IPS DF 19.7 (cell line): ENCODE measurements around the gene PIAS2.

Source experiments
- DNase-seq: peaks from one replicate; pipeline ENCODE4 v3.0.0-alpha.2; 2013; ENCODE audit warnings: low read depth, low spot score

Gene PIAS2

GRCh38 chr18:46764586-46764985, 152.7 kb downstream of the PIAS2 start:
- DNase-seq, result no peak

GRCh38 chr18:46761059-46761769, 156.1 kb downstream of the PIAS2 start:
- DNase-seq, result no peak

- DNase-seq, result no peak
Measured at GRCh38 chr18:46759890-46760289, 157.4 kb downstream of the PIAS2 start.

GRCh38 chr18:46756559-46757201, 160.6 kb downstream of the PIAS2 start, which contains the start of gene ST8SIA5:
Gene ST8SIA5, minus strand, starts transcription at chr18:46757053. Its CDS starts 545 bp downstream, at chr18:46756508.
- DNase-seq, result no peak

- no peak for DNase-seq
Measured at GRCh38 chr18:46756025-46756558, 161.2 kb downstream of the PIAS2 start.

GRCh38 chr18:46755315-46756024, 161.8 kb downstream of the PIAS2 start:
- no peak for DNase-seq

- no peak for DNase-seq
Measured at GRCh38 chr18:46754661-46755292, 162.5 kb downstream of the PIAS2 start.

- no peak for DNase-seq
Measured at GRCh38 chr18:46754188-46754587, 163.1 kb downstream of the PIAS2 start.
